OCI-LY1 (cell line): ENCODE data around the gene PPCDC.

ENCODE experiments used
- H2AFZ ChIP-seq: fragments of 200-600 bp; sonication (generic), shearing (Covaris generic); 2 replicates; pipeline ENCODE4 v1.6.0; 2014; ENCODE audit warnings: antibody characterized with exemption, mild to moderate bottlenecking, low read length
- H3F3A ChIP-seq: fragments of 200-600 bp; sonication (generic), shearing (Covaris generic); 2 replicates; pipeline ENCODE4 v1.6.0; 2014; ENCODE audit warnings: mild to moderate bottlenecking, antibody characterized with exemption, low read length, moderate library complexity; ENCODE audit not compliant: insufficient read depth
- H3K27ac ChIP-seq: fragments of 200-600 bp; sonication (generic); 2 replicates; pipeline ENCODE4 v1.5.1; 2014; ENCODE audit warnings: low read length, mixed run types, mild to moderate bottlenecking, low read depth; ENCODE audit not compliant: poor library complexity, severe bottlenecking
- H3K27me3 ChIP-seq: fragments of 200-600 bp; sonication (generic); 2 replicates; pipeline ENCODE4 v1.6.0; 2014; ENCODE audit warnings: antibody characterized with exemption, mild to moderate bottlenecking, low read length, moderate library complexity; ENCODE audit not compliant: insufficient read depth
- H3K36me3 ChIP-seq: fragments of 200-600 bp; sonication (generic); 2 replicates; pipeline ENCODE4 v1.6.1; 2014; ENCODE audit warnings: mild to moderate bottlenecking, antibody characterized with exemption, low read length, moderate library complexity, mixed read lengths; ENCODE audit not compliant: insufficient read depth
- H3K4me1 ChIP-seq: fragments of 200-600 bp; sonication (generic); 2 replicates; pipeline ENCODE4 v1.5.1; 2014; ENCODE audit warnings: mild to moderate bottlenecking, low read length, moderate library complexity; ENCODE audit not compliant: insufficient read depth, severe bottlenecking
- H3K4me2 ChIP-seq: fragments of 200-600 bp; sonication (generic), shearing (Covaris generic); 2 replicates; pipeline ENCODE4 v1.6.1; 2014; ENCODE audit warnings: low read length
- H3K4me3 ChIP-seq: fragments of 200-600 bp; sonication (generic); 2 replicates; pipeline ENCODE4 v1.5.1; 2014; ENCODE audit warnings: low read length, low read depth, mild to moderate bottlenecking, mixed read lengths; ENCODE audit not compliant: poor library complexity, severe bottlenecking
- H3K79me2 ChIP-seq: fragments of 200-600 bp; shearing (Covaris generic); 2 replicates; pipeline ENCODE4 v1.6.1; 2016; ENCODE audit warnings: mixed run types, low read length, mixed read lengths; ENCODE audit not compliant: insufficient read depth
- H3K9ac ChIP-seq: fragments of 200-600 bp; sonication (generic), shearing (Covaris generic); 2 replicates; pipeline ENCODE4 v1.6.1; 2014; ENCODE audit warnings: mild to moderate bottlenecking, low read length, mixed read lengths
- H3K9me2 ChIP-seq: fragments of 200-600 bp; sonication (generic), shearing (Covaris generic); 2 replicates; pipeline ENCODE4 v1.6.1; 2014; ENCODE audit warnings: low read depth, mild to moderate bottlenecking, low read length, mixed read lengths
- H3K9me3 ChIP-seq: fragments of 200-600 bp; shearing (Covaris generic); 2 replicates; pipeline ENCODE4 v1.6.1; 2014; ENCODE audit warnings: low read length, mixed read lengths
- H4K20me1 ChIP-seq: fragments of 200-600 bp; sonication (generic), shearing (Covaris generic); 2 replicates; pipeline ENCODE4 v1.6.0; 2016; ENCODE audit warnings: mild to moderate bottlenecking, low read length; ENCODE audit not compliant: insufficient read depth
- EZH2 ChIP-seq: fragments of 200-600 bp; sonication (generic), shearing (Covaris generic); IDR thresholded peaks from 2 replicates; pipeline ENCODE4 v1.8.0; 2017; ENCODE audit warnings: borderline replicate concordance, mixed run types, mild to moderate bottlenecking, antibody characterized with exemption, low read length, moderate library complexity, mixed read lengths
- TF ChIP-seq, protein P1 (sequence below): fragments of 200-600 bp; sonication (generic), shearing (Covaris generic); IDR thresholded peaks from 2 replicates; pipeline ENCODE4 v1.5.1; 2017; ENCODE audit warnings: mild to moderate bottlenecking, antibody characterized with exemption, low read length, moderate library complexity, mixed read lengths

Gene PPCDC, protein sequence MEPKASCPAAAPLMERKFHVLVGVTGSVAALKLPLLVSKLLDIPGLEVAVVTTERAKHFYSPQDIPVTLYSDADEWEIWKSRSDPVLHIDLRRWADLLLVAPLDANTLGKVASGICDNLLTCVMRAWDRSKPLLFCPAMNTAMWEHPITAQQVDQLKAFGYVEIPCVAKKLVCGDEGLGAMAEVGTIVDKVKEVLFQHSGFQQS

GRCh38 chr15:75023181-75023871, at the start of gene PPCDC:
TSS of gene PPCDC (plus strand) at chr15:75023590. CDS start at chr15:75028319, 4,729 bp downstream.
- H3K4me3 ChIP-seq, result peak within 1 kb of the TSS; percentile 85
- no peaks in the 10 kb centered on the region for H4K20me1 ChIP-seq
- no peaks in the 10 kb centered on the region for H3K27me3 ChIP-seq
- peak within 1 kb of the TSS; percentile 82 for H3K27ac ChIP-seq
- TF ChIP-seq, protein P1, sequence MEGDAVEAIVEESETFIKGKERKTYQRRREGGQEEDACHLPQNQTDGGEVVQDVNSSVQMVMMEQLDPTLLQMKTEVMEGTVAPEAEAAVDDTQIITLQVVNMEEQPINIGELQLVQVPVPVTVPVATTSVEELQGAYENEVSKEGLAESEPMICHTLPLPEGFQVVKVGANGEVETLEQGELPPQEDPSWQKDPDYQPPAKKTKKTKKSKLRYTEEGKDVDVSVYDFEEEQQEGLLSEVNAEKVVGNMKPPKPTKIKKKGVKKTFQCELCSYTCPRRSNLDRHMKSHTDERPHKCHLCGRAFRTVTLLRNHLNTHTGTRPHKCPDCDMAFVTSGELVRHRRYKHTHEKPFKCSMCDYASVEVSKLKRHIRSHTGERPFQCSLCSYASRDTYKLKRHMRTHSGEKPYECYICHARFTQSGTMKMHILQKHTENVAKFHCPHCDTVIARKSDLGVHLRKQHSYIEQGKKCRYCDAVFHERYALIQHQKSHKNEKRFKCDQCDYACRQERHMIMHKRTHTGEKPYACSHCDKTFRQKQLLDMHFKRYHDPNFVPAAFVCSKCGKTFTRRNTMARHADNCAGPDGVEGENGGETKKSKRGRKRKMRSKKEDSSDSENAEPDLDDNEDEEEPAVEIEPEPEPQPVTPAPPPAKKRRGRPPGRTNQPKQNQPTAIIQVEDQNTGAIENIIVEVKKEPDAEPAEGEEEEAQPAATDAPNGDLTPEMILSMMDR, result no peak
- TF ChIP-seq EZH2, result no peak
- 0 out of 2 replicates have a peak, but pooled peaks cover 4% of the 10 kb centered on the region for H3F3A ChIP-seq
- peaks cover 30% of the 10 kb centered on the region for H3K36me3 ChIP-seq
- H3K4me2 ChIP-seq, result peak within 1 kb of the TSS; percentile 96
- H3K9ac ChIP-seq, result peak within 1 kb of the TSS; percentile 97
- peaks cover 7% of the 10 kb centered on the region; the same call in 1 of the 2 replicates for H3K79me2 ChIP-seq
- H2AFZ ChIP-seq, result no peak within 1 kb of the TSS
- H3K4me1 ChIP-seq, result peaks cover 22% of the 10 kb centered on the region
- no peaks in the 10 kb centered on the region for H3K9me2 ChIP-seq
- H3K9me3 ChIP-seq, result no peaks in the 10 kb centered on the region

GRCh38 chr15:74976159-74976558, 47.2 kb upstream of the PPCDC start:
- H4K20me1 ChIP-seq, result no peaks in the 10 kb centered on the region
- H3K9ac ChIP-seq, result no peak overlapping the region
- H3K9me3 ChIP-seq, result no peaks in the 10 kb centered on the region
- H3K79me2 ChIP-seq, result no peaks in the 10 kb centered on the region
- TF ChIP-seq, protein P1, result no peak
- no peak overlapping the region for H2AFZ ChIP-seq
- no peaks in the 10 kb centered on the region for H3K27me3 ChIP-seq
- no peak overlapping the region for H3K27ac ChIP-seq
- no peaks in the 10 kb centered on the region for H3K36me3 ChIP-seq
- H3K4me3 ChIP-seq, result no peak overlapping the region
- H3F3A ChIP-seq, result no peaks in the 10 kb centered on the region
- no peaks in the 10 kb centered on the region for H3K4me1 ChIP-seq
- H3K4me2 ChIP-seq, result no peak overlapping the region
- no peaks in the 10 kb centered on the region for H3K9me2 ChIP-seq

- no peaks in the 10 kb centered on the region for H3K4me1 ChIP-seq
- H3F3A ChIP-seq, result no peaks in the 10 kb centered on the region
- H3K4me3 ChIP-seq, result no peak overlapping the region
- H3K27ac ChIP-seq, result no peak overlapping the region
- no peaks in the 10 kb centered on the region for H3K79me2 ChIP-seq
- H3K9ac ChIP-seq, result no peak overlapping the region
- peaks cover under 1% of the 10 kb centered on the region; the same call in 1 of the 2 replicates for H3K27me3 ChIP-seq
- H3K4me2 ChIP-seq, result no peak overlapping the region
- TF ChIP-seq, protein P1, result no peak
- no peak for TF ChIP-seq EZH2
- H3K36me3 ChIP-seq, result no peaks in the 10 kb centered on the region
- H3K9me3 ChIP-seq, result no peaks in the 10 kb centered on the region
- no peak overlapping the region for H2AFZ ChIP-seq
- H3K9me2 ChIP-seq, result no peaks in the 10 kb centered on the region
- H4K20me1 ChIP-seq, result no peaks in the 10 kb centered on the region
Observed at GRCh38 chr15:74977599-74977998, 45.8 kb upstream of the PPCDC start.
